ENCODE data around the gene MRPS22. TPM values are rescaled to one million over a fixed set of nuclear protein-coding genes. Genes with fewer than 3 reads are reported as not detected.
"Not testable (repeated sequence)": the region's sequence is repeated elsewhere in the genome, so short reads cannot be mapped to it uniquely, and the experiment has no call there.

Gene MRPS22
- total RNA-seq, 1 donor from 2014 or later, result 45.7 TPM

DNA sequence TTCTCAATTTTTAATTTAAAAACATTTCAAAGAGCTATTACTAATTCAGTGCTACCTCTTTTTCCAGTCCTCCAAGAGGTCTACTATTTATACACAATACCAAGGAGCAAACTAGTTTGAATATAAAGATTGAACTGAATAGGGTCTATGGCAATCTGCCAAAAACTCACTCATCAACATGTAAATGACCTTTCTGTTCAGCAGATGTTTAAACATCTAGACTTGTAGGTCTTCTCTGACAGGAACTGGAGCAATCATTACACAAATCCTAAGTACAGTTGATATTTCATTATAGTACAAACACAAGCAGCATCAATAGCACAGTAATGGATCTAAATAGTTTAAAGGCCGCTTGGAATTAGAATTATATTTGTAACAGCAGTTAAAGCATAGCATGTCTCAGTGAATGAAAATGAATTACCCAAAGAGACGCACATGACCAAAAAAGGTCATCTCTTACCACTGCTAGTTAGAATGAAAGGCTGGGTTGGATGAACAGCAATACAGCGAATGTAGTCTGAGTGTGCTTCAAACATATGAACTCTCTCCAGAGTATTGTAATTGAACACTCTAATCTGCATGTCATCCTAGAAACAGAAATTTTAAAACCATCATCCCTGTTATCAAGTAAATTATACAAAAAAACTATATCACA lies 34.9 kb downstream of the MRPS22 start:
- TF ChIP-seq, protein P1, sequence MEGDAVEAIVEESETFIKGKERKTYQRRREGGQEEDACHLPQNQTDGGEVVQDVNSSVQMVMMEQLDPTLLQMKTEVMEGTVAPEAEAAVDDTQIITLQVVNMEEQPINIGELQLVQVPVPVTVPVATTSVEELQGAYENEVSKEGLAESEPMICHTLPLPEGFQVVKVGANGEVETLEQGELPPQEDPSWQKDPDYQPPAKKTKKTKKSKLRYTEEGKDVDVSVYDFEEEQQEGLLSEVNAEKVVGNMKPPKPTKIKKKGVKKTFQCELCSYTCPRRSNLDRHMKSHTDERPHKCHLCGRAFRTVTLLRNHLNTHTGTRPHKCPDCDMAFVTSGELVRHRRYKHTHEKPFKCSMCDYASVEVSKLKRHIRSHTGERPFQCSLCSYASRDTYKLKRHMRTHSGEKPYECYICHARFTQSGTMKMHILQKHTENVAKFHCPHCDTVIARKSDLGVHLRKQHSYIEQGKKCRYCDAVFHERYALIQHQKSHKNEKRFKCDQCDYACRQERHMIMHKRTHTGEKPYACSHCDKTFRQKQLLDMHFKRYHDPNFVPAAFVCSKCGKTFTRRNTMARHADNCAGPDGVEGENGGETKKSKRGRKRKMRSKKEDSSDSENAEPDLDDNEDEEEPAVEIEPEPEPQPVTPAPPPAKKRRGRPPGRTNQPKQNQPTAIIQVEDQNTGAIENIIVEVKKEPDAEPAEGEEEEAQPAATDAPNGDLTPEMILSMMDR (IDR thresholded peaks at IDR 0.05; ENCODE audit: insufficient read depth, low read length, poor library complexity, severe bottlenecking), result no peak
- DNase-seq (ENCODE audit: low read depth), result no peak
- H3K27me3 ChIP-seq (ENCODE audit: control insufficient read depth, insufficient read depth, low read length), result no peaks in the 10 kb centered on the region
- no peaks in the 10 kb centered on the region for H3K36me3 ChIP-seq (ENCODE audit: control insufficient read depth, insufficient read depth, low read length)
- H3K4me3 ChIP-seq (ENCODE audit: low read depth, low read length), result no peak overlapping the region

DNA sequence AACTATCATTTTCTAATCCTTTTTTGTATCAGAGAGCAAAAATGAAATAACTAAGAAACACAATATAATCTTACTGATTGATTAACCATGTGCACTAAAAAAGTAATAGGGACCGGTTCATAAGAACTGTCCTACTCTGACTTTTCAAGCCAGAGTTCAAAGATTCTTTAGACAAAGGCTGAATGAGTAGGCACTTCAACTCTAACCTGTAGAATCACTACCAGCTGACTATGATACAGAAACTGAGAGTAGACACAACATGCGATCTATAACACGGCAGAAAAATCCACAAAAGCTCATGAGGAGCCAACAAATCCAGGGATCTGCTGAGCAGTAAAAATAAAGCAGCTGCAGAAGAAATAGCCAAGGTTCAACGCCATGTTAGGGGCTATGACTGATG lies 36.8 kb downstream of the MRPS22 start:
- Histone ChIP-seq H3K36me3 (ENCODE audit: control insufficient read depth, insufficient read depth, low read length) (no peaks in the 10 kb centered on the region), H3K4me3 (ENCODE audit: low read depth, low read length) (no peak overlapping the region), H3K27me3 (ENCODE audit: control insufficient read depth, insufficient read depth, low read length) (no peaks in the 10 kb centered on the region)
- DNase-seq (ENCODE audit: low read depth), result no peak
- TF ChIP-seq, protein P1 (IDR thresholded peaks at IDR 0.05; ENCODE audit: insufficient read depth, low read length, poor library complexity, severe bottlenecking), result no peak

DNA sequence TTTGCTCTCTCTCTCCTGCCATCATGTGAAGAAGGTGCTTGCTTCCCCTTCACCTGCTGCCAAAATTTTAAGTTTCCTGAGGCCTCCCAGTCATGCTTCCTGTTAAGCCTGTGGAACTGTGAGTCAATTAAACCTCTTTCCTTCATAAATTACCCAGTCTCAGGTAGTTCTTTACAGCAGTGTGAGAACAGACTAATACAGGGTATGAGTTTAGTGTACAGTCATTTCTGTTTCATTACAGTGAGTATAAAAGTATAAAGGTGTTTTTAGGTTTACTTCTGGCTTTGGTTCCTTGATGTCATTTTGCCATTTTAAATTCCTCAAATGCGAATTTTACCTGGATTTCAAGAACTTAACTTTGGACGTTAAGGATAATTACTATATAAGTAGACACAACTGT lies 38.5 kb downstream of the MRPS22 start:
- not testable (repeated sequence) for H3K36me3 ChIP-seq (ENCODE audit: control insufficient read depth, insufficient read depth, low read length); DNase-seq (ENCODE audit: low read depth); H3K4me3 ChIP-seq (ENCODE audit: low read depth, low read length); H3K27me3 ChIP-seq (ENCODE audit: control insufficient read depth, insufficient read depth, low read length)

DNA sequence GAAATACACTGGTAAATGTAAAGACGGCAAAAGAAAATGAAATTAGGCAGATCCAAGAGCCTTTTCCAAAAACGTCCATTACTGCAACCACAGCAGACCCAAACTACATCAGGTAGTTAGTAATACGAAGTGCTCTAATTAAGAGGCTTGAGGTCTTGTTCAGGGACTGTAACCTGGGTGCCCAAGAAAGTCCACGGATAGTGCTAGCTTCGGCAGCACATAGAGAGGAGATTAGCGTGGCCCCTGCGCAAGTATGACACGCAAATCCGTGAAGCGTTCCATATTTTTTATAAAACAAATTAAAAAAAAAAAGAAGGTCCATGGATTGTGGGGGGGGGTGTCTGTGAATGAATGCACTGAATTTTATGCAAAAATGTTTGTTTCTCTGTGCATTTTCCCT lies 44.3 kb downstream of the MRPS22 start:
- DNase-seq (ENCODE audit: low read depth), result no peak
- H3K36me3 ChIP-seq (ENCODE audit: control insufficient read depth, insufficient read depth, low read length), result no peaks in the 10 kb centered on the region
- H3K27me3 ChIP-seq (ENCODE audit: control insufficient read depth, insufficient read depth, low read length), result no peaks in the 10 kb centered on the region
- TF ChIP-seq, protein P1 (IDR thresholded peaks at IDR 0.05; ENCODE audit: insufficient read depth, low read length, poor library complexity, severe bottlenecking), result no peak
- H3K4me3 ChIP-seq (ENCODE audit: low read depth, low read length), result peak overlapping the region; percentile 100

DNA sequence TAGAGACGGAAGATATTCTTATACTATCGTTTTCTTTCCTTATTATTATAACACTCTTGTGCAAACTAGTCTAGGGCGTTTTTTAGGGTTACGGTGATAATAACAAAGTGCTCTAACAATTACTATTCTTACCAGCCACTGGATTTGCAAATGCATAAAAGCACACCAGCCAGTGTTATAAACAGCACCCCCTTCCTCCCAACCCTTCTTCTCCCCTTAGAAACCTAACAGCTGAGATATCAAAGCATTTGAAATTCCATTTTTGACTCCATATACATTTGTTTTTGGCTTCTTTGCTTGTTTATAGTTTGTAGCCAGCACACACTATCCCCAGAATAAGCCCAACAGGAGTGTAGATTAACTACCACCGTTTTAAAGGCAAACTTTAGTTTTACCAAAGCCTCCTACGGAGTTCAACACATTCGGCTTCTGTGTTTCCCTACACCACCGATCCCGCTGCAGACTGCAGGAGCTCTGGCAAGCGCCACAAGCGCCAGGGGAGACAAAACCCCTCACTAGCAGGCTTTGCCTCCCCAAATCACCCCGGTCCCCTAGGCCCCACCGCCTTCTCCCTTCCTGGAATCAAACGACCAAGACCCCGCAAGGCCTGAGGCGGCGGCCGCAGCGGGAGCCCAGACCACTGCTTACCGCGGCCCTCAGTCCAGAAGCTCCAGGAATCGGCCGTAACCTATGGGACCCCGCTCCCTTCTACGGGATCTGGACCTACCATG lies 45.2 kb downstream of the MRPS22 start:
- Histone ChIP-seq H3K4me3 (ENCODE audit: low read depth, low read length) (peak overlapping the region; percentile 100), H3K36me3 (ENCODE audit: control insufficient read depth, insufficient read depth, low read length) (no peaks in the 10 kb centered on the region), H3K27me3 (ENCODE audit: control insufficient read depth, insufficient read depth, low read length) (no peaks in the 10 kb centered on the region)
- TF ChIP-seq, protein P1 (IDR thresholded peaks at IDR 0.05; ENCODE audit: insufficient read depth, low read length, poor library complexity, severe bottlenecking), result no peak
- no peak for DNase-seq (ENCODE audit: low read depth)

DNA sequence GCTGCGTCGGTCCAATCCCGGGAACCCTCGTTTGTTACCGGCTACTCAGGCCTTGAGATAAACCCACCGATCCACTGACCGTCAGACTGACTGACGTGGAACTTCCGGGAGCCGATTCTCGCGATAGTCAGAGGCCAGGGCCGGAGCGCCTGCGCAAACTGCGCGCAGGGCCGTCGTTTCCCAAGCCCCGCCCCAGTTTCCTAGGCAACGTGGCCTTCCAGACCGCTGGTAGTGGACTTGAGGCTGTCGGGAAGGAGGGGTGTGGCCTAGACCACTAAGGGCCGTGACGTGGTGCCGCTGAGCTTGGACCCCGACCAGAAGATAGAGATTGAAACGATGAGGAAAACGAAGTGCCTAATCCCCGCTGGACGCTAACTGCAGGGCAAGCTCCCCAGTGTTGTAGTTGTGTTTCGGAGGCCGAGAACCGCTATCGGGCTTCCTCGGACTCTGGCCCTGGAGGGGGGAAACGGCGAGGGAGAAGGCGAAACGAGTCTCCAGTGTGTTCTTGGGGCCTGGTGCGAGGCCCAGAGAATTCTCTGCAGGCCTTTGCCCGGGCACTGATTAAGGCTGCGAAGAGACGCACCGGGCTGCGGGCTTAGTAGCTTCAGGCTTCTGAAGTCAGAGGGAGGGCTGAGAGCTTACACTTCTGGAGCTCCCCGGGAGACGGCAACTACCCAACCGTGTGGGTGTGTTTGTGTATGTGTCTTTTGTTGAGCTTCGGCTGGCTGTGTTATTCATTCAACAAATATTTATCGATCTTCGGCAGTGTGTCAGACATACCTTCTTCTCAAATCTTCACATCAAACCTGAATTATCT lies 45.9 kb downstream of the MRPS22 start, which contains the start of gene COPB2:
Gene COPB2 (minus strand): TSS at position 96 of the 817 bp plus-strand sequence. CDS start 97 bp downstream, outside the sequence.
- TF ChIP-seq, protein P1 (IDR thresholded peaks at IDR 0.05; ENCODE audit: insufficient read depth, low read length, poor library complexity, severe bottlenecking), result no peak
- DNase-seq (ENCODE audit: low read depth), result peak; percentile 96
- Histone ChIP-seq H3K36me3 (ENCODE audit: control insufficient read depth, insufficient read depth, low read length) (no peaks in the 10 kb centered on the region), H3K27me3 (ENCODE audit: control insufficient read depth, insufficient read depth, low read length) (no peaks in the 10 kb centered on the region), H3K4me3 (ENCODE audit: low read depth, low read length) (peak within 1 kb of the TSS; percentile 100)
